GM23338 (cell line): ENCODE results near the gene MYD88. TPM values are rescaled to one million over a fixed set of nuclear protein-coding genes. Genes with fewer than 3 reads are reported as not detected.

Experiments used
- ATAC-seq: fragments of 200-7000 bp; cut with Tn5 transposase; 3 replicates; pipeline ENCODE4 v1.9.1; 2020
- DNase-seq: peaks from one replicate; pipeline ENCODE4 v3.0.0-alpha.2; 2015; ENCODE audit warnings: low spot score
- H2AFZ ChIP-seq: fragments of 200-600 bp; sonication (generic); 2 replicates; pipeline ENCODE4 v1.8.0; 2016; ENCODE audit warnings: antibody characterized with exemption, mild to moderate bottlenecking, moderate library complexity
- H3F3A ChIP-seq: fragments of 200-600 bp; sonication (generic); replicated peaks from 2 replicates; pipeline ENCODE4 v1.8.0; 2017; ENCODE audit warnings: antibody characterized with exemption, mixed run types, low read depth
- H3K27ac ChIP-seq: fragments of 200-600 bp; sonication (generic); 2 replicates; pipeline ENCODE4 v1.6.1; 2016; ENCODE audit warnings: low read depth
- H3K27me3 ChIP-seq: fragments of 200-600 bp; sonication (generic); 2 replicates; pipeline ENCODE4 v1.8.0; 2016; ENCODE audit warnings: mild to moderate bottlenecking, mixed run types, moderate library complexity; ENCODE audit not compliant: insufficient read depth
- H3K36me3 ChIP-seq: fragments of 200-600 bp; sonication (generic); 2 replicates; pipeline ENCODE4 v1.8.0; 2016; ENCODE audit warnings: mild to moderate bottlenecking; ENCODE audit not compliant: insufficient read depth
- H3K4me1 ChIP-seq: fragments of 200-600 bp; sonication (generic); 2 replicates; pipeline ENCODE4 v1.8.0; 2016; ENCODE audit warnings: mild to moderate bottlenecking, moderate library complexity; ENCODE audit not compliant: insufficient read depth
- H3K4me2 ChIP-seq: fragments of 200-600 bp; sonication (generic); 2 replicates; pipeline ENCODE4 v1.7.1; 2017; ENCODE audit warnings: mixed run types
- H3K4me3 ChIP-seq: fragments of 200-600 bp; sonication (generic); 2 replicates; pipeline ENCODE4 v1.6.1; 2016; ENCODE audit warnings: mixed run types
- H3K79me2 ChIP-seq: fragments of 200-600 bp; sonication (generic); replicated peaks from 2 replicates; pipeline ENCODE4 v1.8.0; 2017; ENCODE audit warnings: mild to moderate bottlenecking; ENCODE audit not compliant: insufficient read depth
- H3K9me2 ChIP-seq: fragments of 200-600 bp; sonication (generic); 2 replicates; pipeline ENCODE4 v1.8.0; 2017; ENCODE audit not compliant: insufficient read depth
- H4K20me1 ChIP-seq: fragments of 200-600 bp; sonication (generic); replicated peaks from 2 replicates; pipeline ENCODE4 v1.8.0; 2017; ENCODE audit warnings: mild to moderate bottlenecking; ENCODE audit not compliant: insufficient read depth
- H3K27ac Mint-ChIP-seq: 2 replicates; pipeline ENCODE4 v1.8.0; 2020; ENCODE audit warnings: inconsistent platforms, mild to moderate bottlenecking, moderate library complexity, mixed read lengths
- H3K27me3 Mint-ChIP-seq: 3 replicates; pipeline ENCODE4 v1.8.0; 2022; ENCODE audit warnings: low read depth, mild to moderate bottlenecking, moderate library complexity, mixed read lengths, inconsistent platforms; ENCODE audit not compliant: insufficient read depth, poor library complexity
- H3K36me3 Mint-ChIP-seq: 3 replicates; pipeline ENCODE4 v1.8.0; 2021; ENCODE audit warnings: low read depth, mild to moderate bottlenecking, inconsistent platforms, moderate library complexity, mixed read lengths
- H3K4me1 Mint-ChIP-seq: 3 replicates; pipeline ENCODE4 v1.8.0; 2020; ENCODE audit warnings: mild to moderate bottlenecking, inconsistent platforms, mixed read lengths
- H3K4me3 Mint-ChIP-seq: 3 replicates; pipeline ENCODE4 v1.8.0; 2021; ENCODE audit warnings: moderate library complexity, mild to moderate bottlenecking, inconsistent platforms, mixed read lengths
- H3K9me3 Mint-ChIP-seq: 3 replicates; pipeline ENCODE4 v1.8.0; 2020; ENCODE audit warnings: moderate library complexity, mild to moderate bottlenecking, inconsistent platforms, mixed read lengths
- EZH2phosphoT487 ChIP-seq: fragments of 200-600 bp; sonication (generic); IDR thresholded peaks from one replicate; pipeline ENCODE4 v1.8.1; 2018; ENCODE audit warnings: antibody characterized with exemption; ENCODE audit not compliant: unreplicated experiment
- NANOG ChIP-seq: IDR thresholded peaks from 2 replicates; pipeline ENCODE4 v1.6.1; 2016; ENCODE audit warnings: antibody characterized with exemption, borderline replicate concordance
- ZNF331 ChIP-seq: fragments of 250-450 bp; sonication (Bioruptor Pico); IDR thresholded peaks from 2 replicates; pipeline ENCODE4 v1.5.0; 2020; ENCODE audit warnings: low read depth, mild to moderate bottlenecking, moderate library complexity
- ZNF462 ChIP-seq: fragments of 250-450 bp; sonication (Bioruptor Pico); IDR thresholded peaks from 2 replicates; pipeline ENCODE4 v1.5.0; 2020; ENCODE audit warnings: mild to moderate bottlenecking, moderate library complexity
- polyA plus RNA-seq: library from polyadenylated mRNA; unstranded; fragments of >200 nt; fragmentation: Nextera tagmentation; extraction: Ambion mirVana; gene quantifications from 2 replicates; pipeline ENCODE4 v1.2.1, GENCODE V29; 2016
- total RNA-seq: library from RNA; depleted of rRNA; stranded (reverse); fragments of >200 nt; shearing (Covaris generic); gene quantifications from 2 replicates; pipeline ENCODE4 v1.2.3, GENCODE V29; 2014
- TF ChIP-seq, protein P1 (sequence below), 2 experiments: fragments of 200-600 bp in 1 of 2; sonication (generic) in 1 of 2; conservative IDR thresholded peaks; 2 replicates each; pipeline versions ENCODE4 v1.5.1 to v1.6.1; 2016 to 2017; ENCODE audit warnings: antibody characterized with exemption in 2 of 2, low read depth in 2 of 2, mild to moderate bottlenecking in 2 of 2, moderate library complexity in 1 of 2

The MYD88 gene
- total and polyA plus RNA-seq, 2 experiments from 2014 or later, result 15.5 to 26.0 TPM

DNA sequence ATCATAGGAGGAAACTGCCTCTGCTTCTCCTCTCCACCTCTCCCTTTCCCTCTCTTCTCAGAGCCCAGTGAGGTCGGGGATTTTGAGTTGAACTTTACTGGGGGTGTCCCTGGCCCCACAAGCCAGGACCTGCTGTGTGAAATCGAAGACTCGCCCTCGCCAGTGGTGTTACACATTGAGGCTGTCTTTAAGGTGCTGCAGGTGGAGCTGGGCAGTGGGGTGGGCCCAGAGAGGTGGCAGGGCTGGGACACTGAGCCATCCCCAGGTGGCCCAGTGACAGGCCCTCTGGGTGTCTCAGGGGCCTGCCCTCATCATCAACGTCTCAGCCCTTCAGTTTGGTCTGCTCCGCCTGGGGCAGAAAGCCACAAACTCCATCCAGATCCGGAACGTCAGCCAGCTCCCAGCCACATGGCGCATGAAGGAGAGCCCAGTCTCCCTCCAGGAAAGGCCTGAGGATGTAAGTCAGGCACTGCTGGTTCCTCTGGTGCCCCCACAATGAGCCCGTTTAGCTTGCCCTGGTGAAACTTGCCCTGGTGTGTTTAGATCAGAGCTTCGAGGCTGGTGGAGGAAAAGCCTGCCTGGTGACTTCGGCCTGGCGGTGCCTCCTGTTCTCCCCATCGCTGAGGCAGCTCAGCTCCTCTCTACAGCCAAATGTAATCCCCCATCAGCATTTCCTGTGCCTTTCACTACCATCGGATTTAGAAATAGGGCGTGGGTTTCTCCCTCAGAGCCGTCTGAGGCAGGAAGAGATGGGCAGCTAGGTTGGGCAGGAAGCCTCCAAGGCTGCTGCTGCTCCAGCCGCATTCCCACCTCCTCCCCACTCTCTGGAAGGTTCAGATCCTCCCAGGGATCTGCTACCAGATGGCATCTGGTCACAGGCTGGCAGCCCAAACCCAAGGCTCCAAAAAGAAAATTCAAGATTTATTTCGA, 40.8 kb upstream of the MYD88 start:
- H3K4me2 ChIP-seq, result no peak overlapping the region
- no peak for ATAC-seq
- H3K27me3 ChIP-seq, result no peaks in the 10 kb centered on the region
- H2AFZ ChIP-seq, result peak overlapping the region; percentile 74
- DNase-seq, result no peak
- H3K36me3 Mint-ChIP-seq, result no peaks in the 10 kb centered on the region
- TF ChIP-seq NANOG (no peak), ZNF331 (CRISPR knock-in tag) (no peak), EZH2phosphoT487 (no peak), ZNF462 (no peak)
- H3K4me3 ChIP-seq, result no peak overlapping the region
- no peaks in the 10 kb centered on the region for H3K79me2 ChIP-seq
- H3F3A ChIP-seq, result no peaks in the 10 kb centered on the region
- H3K27me3 Mint-ChIP-seq, result peaks cover 16% of the 10 kb centered on the region
- H3K4me1 ChIP-seq, result peaks cover 13% of the 10 kb centered on the region
- H3K4me1 Mint-ChIP-seq, result peaks cover 31% of the 10 kb centered on the region
- no peaks in the 10 kb centered on the region for H3K9me2 ChIP-seq
- H4K20me1 ChIP-seq, result no peaks in the 10 kb centered on the region
- no peak overlapping the region for H3K27ac ChIP-seq
- no peaks in the 10 kb centered on the region for H3K9me3 Mint-ChIP-seq
- H3K27ac Mint-ChIP-seq, result no peak overlapping the region
- no peak overlapping the region for H3K4me3 Mint-ChIP-seq
- H3K36me3 ChIP-seq, result no peaks in the 10 kb centered on the region

GRCh38 chr3:38098376-38098723, 40.1 kb upstream of the MYD88 start:
- H3K79me2 ChIP-seq, result no peaks in the 10 kb centered on the region
- H3K27ac Mint-ChIP-seq, result no peak overlapping the region
- H3K4me1 ChIP-seq, result peaks cover 13% of the 10 kb centered on the region
- H3K36me3 Mint-ChIP-seq, result no peaks in the 10 kb centered on the region
- H2AFZ ChIP-seq, result no peak overlapping the region; the same call in 1 of the 2 replicates
- ATAC-seq (no peak), DNase-seq (no peak)
- no peaks in the 10 kb centered on the region for H3K36me3 ChIP-seq
- H3K4me1 Mint-ChIP-seq, result peaks cover 33% of the 10 kb centered on the region
- no peaks in the 10 kb centered on the region for H4K20me1 ChIP-seq
- no peak overlapping the region for H3K4me2 ChIP-seq
- peaks cover 16% of the 10 kb centered on the region for H3K27me3 Mint-ChIP-seq
- H3F3A ChIP-seq, result no peaks in the 10 kb centered on the region
- H3K9me3 Mint-ChIP-seq, result no peaks in the 10 kb centered on the region
- no peak overlapping the region for H3K4me3 ChIP-seq
- H3K4me3 Mint-ChIP-seq, result no peak overlapping the region
- TF ChIP-seq, protein P1, sequence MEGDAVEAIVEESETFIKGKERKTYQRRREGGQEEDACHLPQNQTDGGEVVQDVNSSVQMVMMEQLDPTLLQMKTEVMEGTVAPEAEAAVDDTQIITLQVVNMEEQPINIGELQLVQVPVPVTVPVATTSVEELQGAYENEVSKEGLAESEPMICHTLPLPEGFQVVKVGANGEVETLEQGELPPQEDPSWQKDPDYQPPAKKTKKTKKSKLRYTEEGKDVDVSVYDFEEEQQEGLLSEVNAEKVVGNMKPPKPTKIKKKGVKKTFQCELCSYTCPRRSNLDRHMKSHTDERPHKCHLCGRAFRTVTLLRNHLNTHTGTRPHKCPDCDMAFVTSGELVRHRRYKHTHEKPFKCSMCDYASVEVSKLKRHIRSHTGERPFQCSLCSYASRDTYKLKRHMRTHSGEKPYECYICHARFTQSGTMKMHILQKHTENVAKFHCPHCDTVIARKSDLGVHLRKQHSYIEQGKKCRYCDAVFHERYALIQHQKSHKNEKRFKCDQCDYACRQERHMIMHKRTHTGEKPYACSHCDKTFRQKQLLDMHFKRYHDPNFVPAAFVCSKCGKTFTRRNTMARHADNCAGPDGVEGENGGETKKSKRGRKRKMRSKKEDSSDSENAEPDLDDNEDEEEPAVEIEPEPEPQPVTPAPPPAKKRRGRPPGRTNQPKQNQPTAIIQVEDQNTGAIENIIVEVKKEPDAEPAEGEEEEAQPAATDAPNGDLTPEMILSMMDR (conservative IDR thresholded peaks at IDR 0.05; ENCODE audit: low read depth in 2 of 2), result no peak
- H3K9me2 ChIP-seq, result no peaks in the 10 kb centered on the region
- no peak overlapping the region for H3K27ac ChIP-seq
- H3K27me3 ChIP-seq, result no peaks in the 10 kb centered on the region
